A673 (cell line): ENCODE measurements around the gene HLA-DQB1. TPM values are rescaled to one million over a fixed set of nuclear protein-coding genes. Genes with fewer than 3 reads are reported as not detected.

Source experiments
- BruUV-seq: library from RNA; stranded (reverse); fragments of 400-500 nt; replicated peaks from 2 replicates; lab custom pipeline; 2021; lab: Mats Ljungman, UMichigan
- CTCF ChIA-PET: fragments of 300-600 bp; sonication (Branson Sonifier 250); formaldehyde crosslinking; loops from one replicate; lab custom pipeline; 2022; ENCODE audit warnings: antibody characterized with exemption; lab: Charles Lee
- POLR2A ChIA-PET: fragments of 300-600 bp; sonication (Branson Sonifier 250); formaldehyde crosslinking; loops from one replicate; lab custom pipeline; 2022; ENCODE audit warnings: antibody characterized with exemption; ENCODE audit not compliant: low non-redundant PET; lab: Charles Lee
- DNase-seq: peaks from one replicate; pipeline ENCODE4 v3.0.0-alpha.2; 2015; ENCODE audit warnings: low spot score
- H3K27ac ChIP-seq: fragments of 200-600 bp; sonication (generic); 2 replicates; pipeline ENCODE4 v1.5.1; 2016; ENCODE audit warnings: mixed run types, low read depth, mild to moderate bottlenecking, mixed read lengths, antibody characterized with exemption, low read length; ENCODE audit not compliant: poor library complexity, severe bottlenecking
- H3K27me3 ChIP-seq: fragments of 200-600 bp; sonication (generic); replicated peaks from 2 replicates; pipeline ENCODE4 v1.6.1; 2017; ENCODE audit warnings: mixed run types, low read depth, mild to moderate bottlenecking, mixed read lengths, antibody characterized with exemption, low read length; ENCODE audit not compliant: insufficient read depth, poor library complexity
- H3K36me3 ChIP-seq: fragments of 200-600 bp; sonication (generic); 2 replicates; pipeline ENCODE4 v1.6.1; 2016; ENCODE audit warnings: mixed run types, mild to moderate bottlenecking, mixed read lengths, antibody characterized with exemption, low read length; ENCODE audit not compliant: insufficient read depth, poor library complexity, severe bottlenecking
- H3K4me1 ChIP-seq: fragments of 200-600 bp; sonication (generic); 2 replicates; pipeline ENCODE4 v1.6.1; 2017; ENCODE audit warnings: mixed run types, mild to moderate bottlenecking, mixed read lengths, antibody characterized with exemption, low read length; ENCODE audit not compliant: insufficient read depth, poor library complexity, severe bottlenecking
- H3K4me3 ChIP-seq: fragments of 200-600 bp; sonication (generic); 2 replicates; pipeline ENCODE4 v1.5.1; 2016; ENCODE audit warnings: low read depth, mixed run types, mild to moderate bottlenecking, mixed read lengths, low read length; ENCODE audit not compliant: poor library complexity, severe bottlenecking
- H3K9me3 ChIP-seq: fragments of 200-600 bp; sonication (generic); 2 replicates; pipeline ENCODE4 v1.6.1; 2016; ENCODE audit warnings: mixed run types, low read depth, mild to moderate bottlenecking, mixed read lengths, antibody characterized with exemption, low read length; ENCODE audit not compliant: poor library complexity, severe bottlenecking
- EZH2 ChIP-seq: fragments of 200-600 bp; sonication (generic); IDR thresholded peaks from 2 replicates; pipeline ENCODE4 v1.6.1; 2017; ENCODE audit warnings: borderline replicate concordance, low read depth, mild to moderate bottlenecking, mixed read lengths, antibody characterized with exemption, low read length; ENCODE audit not compliant: poor library complexity, severe bottlenecking
- intact Hi-C: fragments of 100-400 bp; cut with micrococcal nuclease; formaldehyde crosslinking; loops from one replicate; pipeline ENCODE4 v1.10.0; 2022; ENCODE audit not compliant: unreplicated experiment
- total RNA-seq: library from RNA; stranded (reverse); gene quantifications from 2 replicates; pipeline ENCODE4 v1.2.3, GENCODE V29; 2021
- TF ChIP-seq, protein P1 (sequence below): fragments of 300-800, 200-600 bp; sonication (generic); conservative IDR thresholded peaks from 2 replicates; pipeline ENCODE4 v1.5.1; 2017; ENCODE audit warnings: low read depth, mild to moderate bottlenecking, antibody characterized with exemption, low read length, moderate library complexity, mixed read lengths

The HLA-DQB1 gene
- total RNA-seq, 1 experiment from 2014 or later, result not detected

DNA sequence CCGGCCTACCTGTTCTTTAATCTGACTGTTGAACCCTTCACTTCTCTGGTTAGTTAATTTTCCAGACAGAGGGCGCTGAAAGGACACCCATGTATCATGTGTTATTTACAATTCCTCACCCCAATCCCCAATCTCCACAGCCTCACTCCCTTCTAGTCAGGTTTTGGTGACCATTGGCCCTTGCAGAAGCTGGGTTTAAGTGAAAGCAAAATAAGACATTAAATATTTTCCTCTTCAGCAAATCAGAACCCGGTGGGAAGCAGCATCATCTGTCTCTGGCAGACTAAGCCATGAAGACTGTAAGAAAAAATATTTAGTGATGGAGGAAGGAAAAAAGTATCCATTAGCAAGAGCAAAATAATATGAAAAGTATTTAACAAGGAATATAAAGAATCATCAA lies 38.6 kb downstream of the HLA-DQB1 start:
- TF ChIP-seq, protein P1, sequence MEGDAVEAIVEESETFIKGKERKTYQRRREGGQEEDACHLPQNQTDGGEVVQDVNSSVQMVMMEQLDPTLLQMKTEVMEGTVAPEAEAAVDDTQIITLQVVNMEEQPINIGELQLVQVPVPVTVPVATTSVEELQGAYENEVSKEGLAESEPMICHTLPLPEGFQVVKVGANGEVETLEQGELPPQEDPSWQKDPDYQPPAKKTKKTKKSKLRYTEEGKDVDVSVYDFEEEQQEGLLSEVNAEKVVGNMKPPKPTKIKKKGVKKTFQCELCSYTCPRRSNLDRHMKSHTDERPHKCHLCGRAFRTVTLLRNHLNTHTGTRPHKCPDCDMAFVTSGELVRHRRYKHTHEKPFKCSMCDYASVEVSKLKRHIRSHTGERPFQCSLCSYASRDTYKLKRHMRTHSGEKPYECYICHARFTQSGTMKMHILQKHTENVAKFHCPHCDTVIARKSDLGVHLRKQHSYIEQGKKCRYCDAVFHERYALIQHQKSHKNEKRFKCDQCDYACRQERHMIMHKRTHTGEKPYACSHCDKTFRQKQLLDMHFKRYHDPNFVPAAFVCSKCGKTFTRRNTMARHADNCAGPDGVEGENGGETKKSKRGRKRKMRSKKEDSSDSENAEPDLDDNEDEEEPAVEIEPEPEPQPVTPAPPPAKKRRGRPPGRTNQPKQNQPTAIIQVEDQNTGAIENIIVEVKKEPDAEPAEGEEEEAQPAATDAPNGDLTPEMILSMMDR, result no peak
- TF ChIP-seq EZH2, result no peak
- H3K27me3 ChIP-seq, result no peaks in the 10 kb centered on the region
- peak; percentile 9 for DNase-seq
- no TSS peak for BruUV-seq
- H3K9me3 ChIP-seq, result no peaks in the 10 kb centered on the region
- no peak overlapping the region for H3K27ac ChIP-seq
- ChIA-PET POLR2A (no interaction called here), CTCF (no interaction called here)
- H3K4me3 ChIP-seq, result no peak overlapping the region
- H3K36me3 ChIP-seq, result no peaks in the 10 kb centered on the region
- H3K4me1 ChIP-seq, result no peaks in the 10 kb centered on the region
- intact Hi-C loops, result no loop called here

DNA sequence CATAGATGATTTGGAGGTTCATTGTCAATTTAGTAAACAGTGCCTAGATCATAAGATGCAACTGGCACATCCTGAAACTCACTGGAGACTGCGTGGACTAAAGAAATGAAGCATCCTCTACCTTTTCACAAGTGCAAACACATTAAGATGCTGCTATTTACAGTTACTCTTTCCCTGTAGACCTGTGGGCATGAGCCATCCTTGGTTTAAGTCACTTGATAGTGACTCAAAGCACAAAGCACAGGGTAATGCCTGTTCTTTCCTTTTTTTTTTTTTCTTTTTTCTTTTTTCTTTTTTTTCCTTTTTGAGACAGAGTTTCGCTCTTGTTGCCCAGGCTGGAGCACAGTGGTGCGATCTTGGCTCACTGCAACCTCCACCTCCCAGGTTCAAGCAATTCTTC lies 39.2 kb downstream of the HLA-DQB1 start:
- no TSS peak for BruUV-seq
- no peaks in the 10 kb centered on the region for H3K36me3 ChIP-seq

DNA sequence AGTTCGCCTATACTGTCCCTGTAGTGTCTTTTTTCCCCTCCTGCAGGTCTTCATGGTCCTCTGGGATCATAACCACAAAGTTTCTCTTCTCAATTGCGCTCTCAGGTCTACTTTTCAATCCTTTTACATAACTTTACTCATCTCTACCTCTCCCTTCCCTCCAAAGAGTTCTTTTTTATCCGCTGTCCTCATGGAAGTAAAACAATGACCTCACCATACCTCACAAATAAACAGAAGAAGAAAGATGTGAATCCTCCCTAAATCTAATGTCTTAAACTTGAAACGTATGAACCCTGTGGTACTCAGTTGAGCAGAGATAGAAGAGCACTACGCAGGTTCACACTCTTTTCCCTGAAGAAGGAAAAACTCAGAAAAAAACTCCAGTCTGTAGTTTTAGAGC lies 41.3 kb downstream of the HLA-DQB1 start:
- intact Hi-C loops, result no loop called here
- CTCF ChIA-PET, result no interaction called here
- no peaks in the 10 kb centered on the region for H3K4me1 ChIP-seq

More for the DNA sequence above, 39.2 kb downstream of the HLA-DQB1 start:
- DNase-seq, result no peak
- POLR2A ChIA-PET, result no interaction called here
- CTCF ChIA-PET, result no interaction called here
- H3K9me3 ChIP-seq, result no peaks in the 10 kb centered on the region
- no peaks in the 10 kb centered on the region for H3K27me3 ChIP-seq
- no peak overlapping the region for H3K27ac ChIP-seq
- TF ChIP-seq, protein P1, result no peak
- TF ChIP-seq EZH2, result no peak
- intact Hi-C loops, result no loop called here
- H3K4me1 ChIP-seq, result no peaks in the 10 kb centered on the region
- no peak overlapping the region for H3K4me3 ChIP-seq

More for the DNA sequence above, 41.3 kb downstream of the HLA-DQB1 start:
- Histone ChIP-seq H3K36me3 (no peaks in the 10 kb centered on the region), H3K27me3 (no peaks in the 10 kb centered on the region), H3K27ac (no peak overlapping the region), H3K4me3 (no peak overlapping the region), H3K9me3 (no peaks in the 10 kb centered on the region)
- BruUV-seq, result no TSS peak
- TF ChIP-seq EZH2, result no peak
- TF ChIP-seq, protein P1, result no peak
- DNase-seq, result no peak
- POLR2A ChIA-PET, result no interaction called here
